Testis (tissue), 2 donors: ENCODE results near the gene ANKRD1.

ENCODE experiments used
- CTCF ChIP-seq, 3 experiments: fragments of 450-650 bp in 2 of 3; fragments of 200-600 bp in 1 of 3; sonication (generic) in 1 of 3; IDR thresholded peaks; one replicate each; pipeline ENCODE4 v1.5.1; 2016 to 2019; ENCODE audit warnings: antibody characterized with exemption in 3 of 3, mild to moderate bottlenecking in 2 of 3, moderate library complexity in 1 of 3
- POLR2A ChIP-seq: fragments of 450-650 bp; IDR thresholded peaks from one replicate; pipeline ENCODE4 v1.6.1; 2017; ENCODE audit warnings: antibody characterized with exemption, mild to moderate bottlenecking, moderate library complexity

- TF ChIP-seq POLR2A (no peak), CTCF (IDR thresholded peaks at IDR 0.05) (no peak)
These were observed 14.8 kb upstream of the ANKRD1 start for GRCh38 chr10:90935581-90936275.
